NCI-H2227 (cell line): Measurements from ENCODE around the gene ARMS2.

Source experiments
- DNase-seq: peaks from one replicate; lab custom pipeline; 2025; ENCODE audit not compliant: unreplicated experiment; lab: John Stamatoyannopoulos, UW

Gene ARMS2

GRCh38 chr10:122450353-122450990 is 4.0 kb upstream of the ARMS2 start:
- no peak for DNase-seq

GRCh38 chr10:122454071-122454470 is 382 bp upstream of the ARMS2 start:
- DNase-seq, result no peak

- no peak for DNase-seq
Observed at GRCh38 chr10:122455376-122456079, 1.1 kb downstream of the ARMS2 start.

GRCh38 chr10:122457934-122458333 is 3.5 kb downstream of the ARMS2 start:
- DNase-seq, result no peak

GRCh38 chr10:122458693-122459092 is 4.2 kb downstream of the ARMS2 start:
- no peak for DNase-seq

- DNase-seq, result no peak
Observed at GRCh38 chr10:122459561-122460273, 5.3 kb downstream of the ARMS2 start.

GRCh38 chr10:122460891-122461293 is 6.4 kb downstream of the ARMS2 start:
- no peak for DNase-seq

- DNase-seq, result peak; percentile 9
Observed at GRCh38 chr10:122461367-122461728, 6.9 kb downstream of the ARMS2 start, which contains the start of gene HTRA1. HTRA1 (plus strand) TSS chr10:122461553; CDS start chr10:122461653, 100 bp downstream.

- DNase-seq, result peak; percentile 8
Observed at GRCh38 chr10:122461729-122462532, 7.5 kb downstream of the ARMS2 start.

- peak; percentile 3 for DNase-seq
Observed at GRCh38 chr10:122462533-122463465, 8.3 kb downstream of the ARMS2 start.

GRCh38 chr10:122463466-122464249 is 9.2 kb downstream of the ARMS2 start:
- no peak for DNase-seq

- no peak for DNase-seq
Observed at GRCh38 chr10:122464250-122464510, 9.7 kb downstream of the ARMS2 start.

- no peak for DNase-seq
Observed at GRCh38 chr10:122464586-122464985, 10.1 kb downstream of the ARMS2 start.

GRCh38 chr10:122465401-122466040 is 11.1 kb downstream of the ARMS2 start:
- DNase-seq, result no peak

- DNase-seq, result no peak
Observed at GRCh38 chr10:122466951-122467381, 12.5 kb downstream of the ARMS2 start.

- DNase-seq, result no peak
Observed at GRCh38 chr10:122467701-122468100, 13.2 kb downstream of the ARMS2 start.

GRCh38 chr10:122468307-122468925 is 14.0 kb downstream of the ARMS2 start:
- DNase-seq, result no peak

- no peak for DNase-seq
Observed at GRCh38 chr10:122468926-122469781, 14.7 kb downstream of the ARMS2 start.
